DND-41 (cell line): Measurements from ENCODE around the gene IGSF21.

Source experiments
- ATAC-seq: fragments of 200-7000 bp; cut with Tn5 transposase; 3 replicates; pipeline ENCODE4 v1.9.1; 2021; ENCODE audit warnings: low read depth; ENCODE audit not compliant: insufficient read depth
- DNase-seq: peaks from one replicate; pipeline ENCODE4 v3.0.0-alpha.2; 2020
- H2AFZ ChIP-seq: 2 replicates; pipeline ENCODE4 v1.6.0; 2012; ENCODE audit warnings: low read depth, low read length
- H3K27ac ChIP-seq: 2 replicates; pipeline ENCODE4 v1.5.1; 2012; ENCODE audit warnings: low read length, inconsistent platforms
- H3K27me3 ChIP-seq: fragments of 200-600 bp; sonication (generic); 2 replicates; pipeline ENCODE4 v1.6.0; 2012; ENCODE audit warnings: low read length, mild to moderate bottlenecking, inconsistent platforms; ENCODE audit not compliant: insufficient read depth, poor library complexity
- H3K36me3 ChIP-seq: 2 replicates; pipeline ENCODE4 v1.5.1; 2012; ENCODE audit warnings: low read length, inconsistent platforms; ENCODE audit not compliant: insufficient read depth
- H3K4me1 ChIP-seq: 2 replicates; pipeline ENCODE4 v1.5.1; 2012; ENCODE audit warnings: mild to moderate bottlenecking, low read length; ENCODE audit not compliant: insufficient read depth
- H3K4me2 ChIP-seq: 2 replicates; pipeline ENCODE4 v1.6.0; 2012; ENCODE audit warnings: mild to moderate bottlenecking, moderate library complexity, low read length, inconsistent platforms; ENCODE audit not compliant: insufficient read depth
- H3K4me3 ChIP-seq, 2 experiments: fragments of 200-600 bp in 1 of 2; shearing (Covaris generic) in 1 of 2; 2 replicates each; pipeline ENCODE4 v1.5.1; 2012 to 2016; ENCODE audit warnings: inconsistent platforms in 2 of 2, low read length in 2 of 2, mild to moderate bottlenecking in 2 of 2, low read depth in 1 of 2, moderate library complexity in 1 of 2
- H3K79me2 ChIP-seq: 2 replicates; pipeline ENCODE4 v1.6.0; 2012; ENCODE audit warnings: low read length, inconsistent platforms; ENCODE audit not compliant: insufficient read depth
- H3K9ac ChIP-seq: 2 replicates; pipeline ENCODE4 v1.6.0; 2012; ENCODE audit warnings: low read depth, mild to moderate bottlenecking, inconsistent platforms, low read length, moderate library complexity
- H3K9me3 ChIP-seq: 2 replicates; pipeline ENCODE4 v1.5.1; 2012; ENCODE audit warnings: low read length, moderate library complexity, mild to moderate bottlenecking, inconsistent platforms; ENCODE audit not compliant: insufficient read depth, severe bottlenecking
- H4K20me1 ChIP-seq: 2 replicates; pipeline ENCODE4 v1.6.0; 2012; ENCODE audit warnings: low read length; ENCODE audit not compliant: insufficient read depth
- EZH2 ChIP-seq: IDR thresholded peaks from 3 replicates; pipeline ENCODE4 v1.6.1; 2012; ENCODE audit warnings: borderline replicate concordance, low read depth, mild to moderate bottlenecking, moderate library complexity, low read length, inconsistent platforms; ENCODE audit not compliant: severe bottlenecking
- TF ChIP-seq, protein P1 (sequence below): IDR thresholded peaks from 2 replicates; pipeline ENCODE4 v1.5.1; 2012; ENCODE audit warnings: borderline replicate concordance, low read length, moderate library complexity, mild to moderate bottlenecking; ENCODE audit not compliant: poor library complexity, severe bottlenecking; ENCODE audit errors: extremely low read depth

IGSF21 gene

DNA sequence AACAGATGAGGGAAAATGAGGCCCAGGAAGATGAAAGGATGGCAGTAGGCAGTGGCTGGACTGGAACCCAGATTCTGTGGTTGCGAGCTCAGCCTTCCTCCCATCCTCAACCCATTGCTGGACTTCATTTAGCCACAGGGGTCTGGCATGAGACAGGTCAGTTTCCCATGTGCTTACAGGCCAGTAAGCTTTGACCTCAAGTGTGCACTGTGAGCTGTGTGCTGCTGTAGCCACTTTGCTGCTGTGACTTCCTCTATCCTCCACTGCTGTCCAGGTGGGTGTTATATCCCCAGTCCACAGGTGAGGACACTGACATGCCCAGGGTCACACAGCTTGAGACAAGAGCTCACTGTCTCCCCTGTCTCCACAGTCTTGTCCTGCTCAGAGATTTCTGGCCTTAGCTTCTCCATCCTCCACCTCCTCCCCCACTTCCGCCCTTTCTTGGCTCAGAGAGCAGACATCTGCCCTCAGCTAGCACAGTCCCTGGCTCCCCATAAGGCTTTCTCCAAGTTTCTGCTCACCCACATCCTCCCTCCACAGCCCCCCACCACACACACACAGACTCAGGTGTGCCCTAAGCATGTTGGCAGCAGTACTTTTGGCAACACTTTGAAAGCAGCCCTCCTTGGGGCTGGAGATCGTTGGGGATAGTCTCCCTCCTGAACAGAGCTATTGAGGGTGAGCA lies 7.3 kb downstream of the IGSF21 start:
- no peak for TF ChIP-seq EZH2
- TF ChIP-seq, protein P1, sequence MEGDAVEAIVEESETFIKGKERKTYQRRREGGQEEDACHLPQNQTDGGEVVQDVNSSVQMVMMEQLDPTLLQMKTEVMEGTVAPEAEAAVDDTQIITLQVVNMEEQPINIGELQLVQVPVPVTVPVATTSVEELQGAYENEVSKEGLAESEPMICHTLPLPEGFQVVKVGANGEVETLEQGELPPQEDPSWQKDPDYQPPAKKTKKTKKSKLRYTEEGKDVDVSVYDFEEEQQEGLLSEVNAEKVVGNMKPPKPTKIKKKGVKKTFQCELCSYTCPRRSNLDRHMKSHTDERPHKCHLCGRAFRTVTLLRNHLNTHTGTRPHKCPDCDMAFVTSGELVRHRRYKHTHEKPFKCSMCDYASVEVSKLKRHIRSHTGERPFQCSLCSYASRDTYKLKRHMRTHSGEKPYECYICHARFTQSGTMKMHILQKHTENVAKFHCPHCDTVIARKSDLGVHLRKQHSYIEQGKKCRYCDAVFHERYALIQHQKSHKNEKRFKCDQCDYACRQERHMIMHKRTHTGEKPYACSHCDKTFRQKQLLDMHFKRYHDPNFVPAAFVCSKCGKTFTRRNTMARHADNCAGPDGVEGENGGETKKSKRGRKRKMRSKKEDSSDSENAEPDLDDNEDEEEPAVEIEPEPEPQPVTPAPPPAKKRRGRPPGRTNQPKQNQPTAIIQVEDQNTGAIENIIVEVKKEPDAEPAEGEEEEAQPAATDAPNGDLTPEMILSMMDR: no peak
- Histone ChIP-seq H3K36me3 (no peaks in the 10 kb centered on the region), H3K9me3 (no peaks in the 10 kb centered on the region), H2AFZ (no peak overlapping the region), H3K4me2 (no peak overlapping the region), H3K9ac (no peak overlapping the region), H3K79me2 (no peaks in the 10 kb centered on the region), H3K4me1 (no peaks in the 10 kb centered on the region), H3K4me3 (no peak overlapping the region), H4K20me1 (peaks cover 3% of the 10 kb centered on the region; the same call in 1 of the 2 replicates), H3K27ac (no peak overlapping the region), H3K27me3 (peaks cover 6% of the 10 kb centered on the region)
- no peak for DNase-seq
- ATAC-seq: no peak

DNA sequence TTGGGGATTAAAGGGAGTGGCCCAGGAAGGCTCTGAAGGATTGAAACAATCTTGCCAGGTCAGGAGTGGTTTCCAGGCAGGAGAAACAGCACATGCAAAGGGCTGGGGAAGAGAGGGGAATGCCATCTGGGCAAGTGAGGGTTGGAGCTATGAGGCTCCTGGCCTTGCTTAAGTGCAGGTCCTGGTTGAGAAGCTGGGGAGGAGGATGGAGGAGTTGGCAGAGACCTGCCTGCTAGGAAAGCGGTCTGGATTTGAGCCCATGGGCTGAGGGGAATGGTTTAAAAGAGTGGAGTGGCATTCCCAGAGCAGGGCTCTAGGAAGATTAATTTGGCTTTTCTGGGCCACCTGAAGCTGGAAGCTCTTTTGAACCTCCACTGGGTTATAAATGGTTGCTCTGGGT lies 9.2 kb downstream of the IGSF21 start:
- Histone ChIP-seq H3K36me3 (no peaks in the 10 kb centered on the region), H3K9me3 (no peaks in the 10 kb centered on the region), H3K27me3 (peaks cover 6% of the 10 kb centered on the region), H4K20me1 (peaks cover 3% of the 10 kb centered on the region; the same call in 1 of the 2 replicates), H3K4me3 (no peak overlapping the region), H2AFZ (no peak overlapping the region), H3K4me2 (no peak overlapping the region), H3K27ac (no peak overlapping the region), H3K79me2 (no peaks in the 10 kb centered on the region), H3K4me1 (no peaks in the 10 kb centered on the region), H3K9ac (no peak overlapping the region)
- ATAC-seq (no peak), DNase-seq (no peak)
- TF ChIP-seq EZH2: no peak
- TF ChIP-seq, protein P1: no peak

DNA sequence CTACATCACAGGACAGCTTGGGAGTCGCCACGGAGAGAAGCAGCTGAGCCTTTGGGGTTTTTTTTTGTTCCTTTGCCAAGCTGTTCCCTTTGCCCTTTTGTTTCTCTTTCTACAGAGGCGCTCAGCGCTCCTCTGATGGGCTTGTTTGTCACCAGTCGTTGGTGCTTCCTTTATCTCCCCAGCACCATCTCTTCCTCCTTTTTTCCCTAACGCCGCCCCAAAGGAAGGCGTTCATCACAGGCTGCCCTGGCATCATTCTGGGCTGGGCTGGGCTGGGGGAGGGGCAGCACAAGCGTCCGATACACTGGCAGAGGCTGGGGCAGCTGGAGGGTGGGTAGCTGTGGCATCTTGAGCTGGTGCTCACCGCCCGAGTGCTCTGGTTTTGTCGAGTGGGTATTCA lies 10.5 kb downstream of the IGSF21 start:
- Histone ChIP-seq H3K4me1 (no peaks in the 10 kb centered on the region), H3K27me3 (no peaks in the 10 kb centered on the region), H3K4me3 (no peak overlapping the region), H3K9ac (no peak overlapping the region), H4K20me1 (peaks cover 3% of the 10 kb centered on the region; the same call in 1 of the 2 replicates), H3K79me2 (no peaks in the 10 kb centered on the region), H3K9me3 (no peaks in the 10 kb centered on the region), H3K36me3 (no peaks in the 10 kb centered on the region), H3K4me2 (no peak overlapping the region), H2AFZ (no peak overlapping the region), H3K27ac (no peak overlapping the region)
- ATAC-seq (no peak), DNase-seq (no peak)
- TF ChIP-seq, protein P1: no peak

DNA sequence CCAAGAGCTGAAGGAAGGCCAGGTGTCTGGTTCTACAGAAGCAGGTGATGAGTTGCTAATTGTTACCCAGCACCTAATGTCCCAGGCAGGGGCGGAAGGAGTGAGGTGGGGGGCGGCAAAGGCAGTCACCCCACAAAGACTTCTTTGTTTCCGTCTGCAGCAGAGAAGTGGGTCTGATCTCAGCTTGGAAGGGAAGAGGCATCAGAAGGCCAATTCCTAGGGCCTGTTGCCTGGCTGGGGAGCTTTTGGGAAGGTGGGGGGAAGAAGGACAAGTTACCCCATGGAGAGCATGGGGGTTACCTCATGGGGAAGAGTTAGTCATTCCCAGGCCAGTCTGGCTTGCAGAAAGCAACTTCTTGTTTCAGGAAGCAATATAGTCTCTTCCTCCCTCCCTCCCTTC lies 10.9 kb downstream of the IGSF21 start:
- Histone ChIP-seq H4K20me1 (peaks cover 3% of the 10 kb centered on the region; the same call in 1 of the 2 replicates), H3K4me2 (no peak overlapping the region), H3K36me3 (no peaks in the 10 kb centered on the region), H3K27me3 (no peaks in the 10 kb centered on the region), H3K4me1 (no peaks in the 10 kb centered on the region), H3K79me2 (no peaks in the 10 kb centered on the region), H3K9me3 (no peaks in the 10 kb centered on the region), H3K9ac (no peak overlapping the region), H3K27ac (no peak overlapping the region), H3K4me3 (no peak overlapping the region), H2AFZ (no peak overlapping the region)
- DNase-seq: no peak
- ATAC-seq: no peak
- TF ChIP-seq EZH2: no peak
- TF ChIP-seq, protein P1: no peak
